ENCODE results near the gene AIFM2.
"Not testable (repeated sequence)": the region's sequence is repeated elsewhere in the genome, so short reads cannot be mapped to it uniquely, and the experiment has no call there.

AIFM2 gene

GRCh38 chr10:70085975-70086613 is 46.5 kb downstream of the AIFM2 start:
- H3K36me3 ChIP-seq (ENCODE audit: control insufficient read depth in 1 of 2, insufficient read depth in 2 of 2, low read length in 2 of 2) = no peaks in the 10 kb centered on the region
- no peak overlapping the region for H3K4me3 ChIP-seq (ENCODE audit: low read depth in 1 of 2, low read length in 2 of 2)
- H3K9me3 ChIP-seq (ENCODE audit: control insufficient read depth in 1 of 2, low read length in 2 of 2) = no peaks in the 10 kb centered on the region
- H3K4me1 ChIP-seq (ENCODE audit: control insufficient read depth in 1 of 2, insufficient read depth in 2 of 2, low read length in 2 of 2) = no peaks in the 10 kb centered on the region
- H3K9ac ChIP-seq (ENCODE audit: low read depth in 1 of 2, low read length in 2 of 2) = no peak overlapping the region
- H3K27ac ChIP-seq (ENCODE audit: low read depth, low read length) = no peak overlapping the region
- H3K27me3 ChIP-seq (ENCODE audit: control insufficient read depth in 1 of 2, insufficient read depth in 2 of 2, low read length in 2 of 2) = no peaks in the 10 kb centered on the region

- Histone ChIP-seq H3K9me3 (ENCODE audit: control insufficient read depth in 1 of 2, low read length in 2 of 2) (no peaks in the 10 kb centered on the region), H3K36me3 (ENCODE audit: control insufficient read depth in 1 of 2, insufficient read depth in 2 of 2, low read length in 2 of 2) (no peaks in the 10 kb centered on the region), H3K4me3 (ENCODE audit: low read depth in 1 of 2, low read length in 2 of 2) (no peak overlapping the region), H3K9ac (ENCODE audit: low read depth in 1 of 2, low read length in 2 of 2) (no peak overlapping the region), H3K4me1 (ENCODE audit: control insufficient read depth in 1 of 2, insufficient read depth in 2 of 2, low read length in 2 of 2) (no peaks in the 10 kb centered on the region), H3K27ac (ENCODE audit: low read depth, low read length) (no peak overlapping the region), H3K27me3 (ENCODE audit: control insufficient read depth in 1 of 2, insufficient read depth in 2 of 2, low read length in 2 of 2) (no peaks in the 10 kb centered on the region)
Measured at GRCh38 chr10:70084189-70084588, 48.4 kb downstream of the AIFM2 start.

- not testable (repeated sequence) for H3K36me3 ChIP-seq (ENCODE audit: control insufficient read depth in 1 of 2, insufficient read depth in 2 of 2, low read length in 2 of 2); H3K27me3 ChIP-seq (ENCODE audit: control insufficient read depth in 1 of 2, insufficient read depth in 2 of 2, low read length in 2 of 2); H3K4me1 ChIP-seq (ENCODE audit: control insufficient read depth in 1 of 2, insufficient read depth in 2 of 2, low read length in 2 of 2); H3K9me3 ChIP-seq (ENCODE audit: control insufficient read depth in 1 of 2, low read length in 2 of 2); H3K9ac ChIP-seq (ENCODE audit: low read depth in 1 of 2, low read length in 2 of 2); H3K4me3 ChIP-seq (ENCODE audit: low read depth in 1 of 2, low read length in 2 of 2); H3K27ac ChIP-seq (ENCODE audit: low read depth, low read length)
Measured at GRCh38 chr10:70080789-70081188, 51.8 kb downstream of the AIFM2 start.

- no peak overlapping the region for H3K4me3 ChIP-seq (ENCODE audit: low read depth in 1 of 2, low read length in 2 of 2)
- no peaks in the 10 kb centered on the region for H3K9me3 ChIP-seq (ENCODE audit: control insufficient read depth in 1 of 2, low read length in 2 of 2)
- peaks cover 0 to 3% of the 10 kb centered on the region in 2 donors for H3K36me3 ChIP-seq (ENCODE audit: control insufficient read depth in 1 of 2, insufficient read depth in 2 of 2, low read length in 2 of 2)
- H3K27me3 ChIP-seq (ENCODE audit: control insufficient read depth in 1 of 2, insufficient read depth in 2 of 2, low read length in 2 of 2) = no peaks in the 10 kb centered on the region
- no peaks in the 10 kb centered on the region for H3K4me1 ChIP-seq (ENCODE audit: control insufficient read depth in 1 of 2, insufficient read depth in 2 of 2, low read length in 2 of 2)
- no peak overlapping the region for H3K27ac ChIP-seq (ENCODE audit: low read depth, low read length)
- H3K9ac ChIP-seq (ENCODE audit: low read depth in 1 of 2, low read length in 2 of 2) = no peak overlapping the region
Measured at GRCh38 chr10:70078937-70079336, 53.7 kb downstream of the AIFM2 start.

GRCh38 chr10:70078329-70078728 is 54.3 kb downstream of the AIFM2 start:
- H3K27me3 ChIP-seq (ENCODE audit: control insufficient read depth in 1 of 2, insufficient read depth in 2 of 2, low read length in 2 of 2) = no peaks in the 10 kb centered on the region
- no peak overlapping the region for H3K27ac ChIP-seq (ENCODE audit: low read depth, low read length)
- H3K9ac ChIP-seq (ENCODE audit: low read depth in 1 of 2, low read length in 2 of 2) = no peak overlapping the region
- H3K9me3 ChIP-seq (ENCODE audit: control insufficient read depth in 1 of 2, low read length in 2 of 2) = no peaks in the 10 kb centered on the region
- H3K36me3 ChIP-seq (ENCODE audit: control insufficient read depth in 1 of 2, insufficient read depth in 2 of 2, low read length in 2 of 2) = peaks cover 0 to 3% of the 10 kb centered on the region in 2 donors
- H3K4me1 ChIP-seq (ENCODE audit: control insufficient read depth in 1 of 2, insufficient read depth in 2 of 2, low read length in 2 of 2) = no peaks in the 10 kb centered on the region
- H3K4me3 ChIP-seq (ENCODE audit: low read depth in 1 of 2, low read length in 2 of 2) = no peak overlapping the region

- Histone ChIP-seq H3K4me1 (ENCODE audit: control insufficient read depth in 1 of 2, insufficient read depth in 2 of 2, low read length in 2 of 2) (no peaks in the 10 kb centered on the region), H3K36me3 (ENCODE audit: control insufficient read depth in 1 of 2, insufficient read depth in 2 of 2, low read length in 2 of 2) (peaks cover 0 to 3% of the 10 kb centered on the region in 2 donors), H3K9me3 (ENCODE audit: control insufficient read depth in 1 of 2, low read length in 2 of 2) (no peaks in the 10 kb centered on the region), H3K27ac (ENCODE audit: low read depth, low read length) (no peak overlapping the region), H3K4me3 (ENCODE audit: low read depth in 1 of 2, low read length in 2 of 2) (no peak overlapping the region), H3K27me3 (ENCODE audit: control insufficient read depth in 1 of 2, insufficient read depth in 2 of 2, low read length in 2 of 2) (no peaks in the 10 kb centered on the region), H3K9ac (ENCODE audit: low read depth in 1 of 2, low read length in 2 of 2) (no peak overlapping the region)
Measured at GRCh38 chr10:70074971-70075370, 57.7 kb downstream of the AIFM2 start.

GRCh38 chr10:70074165-70074564 is 58.5 kb downstream of the AIFM2 start:
- Histone ChIP-seq H3K36me3 (ENCODE audit: control insufficient read depth in 1 of 2, insufficient read depth in 2 of 2, low read length in 2 of 2) (peaks cover 0 to 3% of the 10 kb centered on the region in 2 donors), H3K9ac (ENCODE audit: low read depth in 1 of 2, low read length in 2 of 2) (no peak overlapping the region), H3K27me3 (ENCODE audit: control insufficient read depth in 1 of 2, insufficient read depth in 2 of 2, low read length in 2 of 2) (no peaks in the 10 kb centered on the region), H3K27ac (ENCODE audit: low read depth, low read length) (no peak overlapping the region), H3K9me3 (ENCODE audit: control insufficient read depth in 1 of 2, low read length in 2 of 2) (no peaks in the 10 kb centered on the region), H3K4me3 (ENCODE audit: low read depth in 1 of 2, low read length in 2 of 2) (no peak overlapping the region), H3K4me1 (ENCODE audit: control insufficient read depth in 1 of 2, insufficient read depth in 2 of 2, low read length in 2 of 2) (no peaks in the 10 kb centered on the region)

GRCh38 chr10:70070834-70071233 is 61.8 kb downstream of the AIFM2 start:
- H3K9me3 ChIP-seq (ENCODE audit: control insufficient read depth in 1 of 2, low read length in 2 of 2) = no peaks in the 10 kb centered on the region
- no peaks in the 10 kb centered on the region for H3K27me3 ChIP-seq (ENCODE audit: control insufficient read depth in 1 of 2, insufficient read depth in 2 of 2, low read length in 2 of 2)
- no peak overlapping the region for H3K4me3 ChIP-seq (ENCODE audit: low read depth in 1 of 2, low read length in 2 of 2)
- H3K27ac ChIP-seq (ENCODE audit: low read depth, low read length) = no peak overlapping the region
- H3K4me1 ChIP-seq (ENCODE audit: control insufficient read depth in 1 of 2, insufficient read depth in 2 of 2, low read length in 2 of 2) = no peaks in the 10 kb centered on the region
- H3K9ac ChIP-seq (ENCODE audit: low read depth in 1 of 2, low read length in 2 of 2) = no peak overlapping the region
- H3K36me3 ChIP-seq (ENCODE audit: control insufficient read depth in 1 of 2, insufficient read depth in 2 of 2, low read length in 2 of 2) = peaks cover 0 to 3% of the 10 kb centered on the region in 2 donors

- H3K9me3 ChIP-seq (ENCODE audit: control insufficient read depth in 1 of 2, low read length in 2 of 2) = no peaks in the 10 kb centered on the region
- H3K4me1 ChIP-seq (ENCODE audit: control insufficient read depth in 1 of 2, insufficient read depth in 2 of 2, low read length in 2 of 2) = no peaks in the 10 kb centered on the region
- no peak overlapping the region for H3K9ac ChIP-seq (ENCODE audit: low read depth in 1 of 2, low read length in 2 of 2)
- H3K4me3 ChIP-seq (ENCODE audit: low read depth in 1 of 2, low read length in 2 of 2) = no peak overlapping the region
- no peak overlapping the region for H3K27ac ChIP-seq (ENCODE audit: low read depth, low read length)
- H3K36me3 ChIP-seq (ENCODE audit: control insufficient read depth in 1 of 2, insufficient read depth in 2 of 2, low read length in 2 of 2) = no peaks in the 10 kb centered on the region
- no peaks in the 10 kb centered on the region for H3K27me3 ChIP-seq (ENCODE audit: control insufficient read depth in 1 of 2, insufficient read depth in 2 of 2, low read length in 2 of 2)
Measured at GRCh38 chr10:70069346-70069745, 63.3 kb downstream of the AIFM2 start.

- no peaks in the 10 kb centered on the region for H3K36me3 ChIP-seq (ENCODE audit: control insufficient read depth in 1 of 2, insufficient read depth in 2 of 2, low read length in 2 of 2)
Measured at GRCh38 chr10:70068925-70069324, 63.7 kb downstream of the AIFM2 start.

GRCh38 chr10:70067586-70067985 is 65.0 kb downstream of the AIFM2 start:
- H3K36me3 ChIP-seq (ENCODE audit: control insufficient read depth in 1 of 2, insufficient read depth in 2 of 2, low read length in 2 of 2) = no peaks in the 10 kb centered on the region
- H3K27ac ChIP-seq (ENCODE audit: low read depth, low read length) = no peak overlapping the region
- no peak overlapping the region for H3K9ac ChIP-seq (ENCODE audit: low read depth in 1 of 2, low read length in 2 of 2)
- no peaks in the 10 kb centered on the region for H3K9me3 ChIP-seq (ENCODE audit: control insufficient read depth in 1 of 2, low read length in 2 of 2)
- H3K27me3 ChIP-seq (ENCODE audit: control insufficient read depth in 1 of 2, insufficient read depth in 2 of 2, low read length in 2 of 2) = no peaks in the 10 kb centered on the region
- no peak overlapping the region for H3K4me3 ChIP-seq (ENCODE audit: low read depth in 1 of 2, low read length in 2 of 2)
- H3K4me1 ChIP-seq (ENCODE audit: control insufficient read depth in 1 of 2, insufficient read depth in 2 of 2, low read length in 2 of 2) = no peaks in the 10 kb centered on the region

More at GRCh38 chr10:70068925-70069324, 63.7 kb downstream of the AIFM2 start:
- no peak overlapping the region for H3K27ac ChIP-seq (ENCODE audit: low read depth, low read length)
- H3K4me3 ChIP-seq (ENCODE audit: low read depth in 1 of 2, low read length in 2 of 2) = no peak overlapping the region
- H3K9me3 ChIP-seq (ENCODE audit: control insufficient read depth in 1 of 2, low read length in 2 of 2) = no peaks in the 10 kb centered on the region
- no peaks in the 10 kb centered on the region for H3K27me3 ChIP-seq (ENCODE audit: control insufficient read depth in 1 of 2, insufficient read depth in 2 of 2, low read length in 2 of 2)
- no peak overlapping the region for H3K9ac ChIP-seq (ENCODE audit: low read depth in 1 of 2, low read length in 2 of 2)
- no peaks in the 10 kb centered on the region for H3K4me1 ChIP-seq (ENCODE audit: control insufficient read depth in 1 of 2, insufficient read depth in 2 of 2, low read length in 2 of 2)

All from duodenal mucosa (tissue), 2 donors.